ENCODE data around the gene AKR7A2. TPM values are rescaled to one million over a fixed set of nuclear protein-coding genes. Genes with fewer than 3 reads are reported as not detected.

The AKR7A2 gene
- polyA plus RNA-seq, 4 donors = 76.7 to 107 (median 87.1) TPM

DNA sequence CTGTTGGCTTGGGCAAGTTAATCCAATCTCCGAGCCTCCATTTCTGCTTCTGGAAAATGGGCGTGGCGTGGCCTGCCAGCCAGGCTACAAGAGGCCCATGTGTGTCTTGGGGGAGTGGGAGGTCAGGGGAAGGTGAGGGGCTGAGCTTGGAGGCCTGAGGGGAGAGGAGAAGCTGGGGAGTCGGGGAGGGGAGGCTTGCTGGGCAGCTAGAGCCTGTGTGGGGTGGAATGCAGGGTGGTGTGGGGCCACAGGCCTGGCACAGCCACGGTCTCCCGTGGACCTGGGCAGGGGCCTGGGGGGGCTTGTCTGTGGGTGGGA, 14.8 kb upstream of the AKR7A2 start:
- DNase-seq (ENCODE audit: low read depth in 4 of 4, low spot score in 2 of 4) = no peak

DNA sequence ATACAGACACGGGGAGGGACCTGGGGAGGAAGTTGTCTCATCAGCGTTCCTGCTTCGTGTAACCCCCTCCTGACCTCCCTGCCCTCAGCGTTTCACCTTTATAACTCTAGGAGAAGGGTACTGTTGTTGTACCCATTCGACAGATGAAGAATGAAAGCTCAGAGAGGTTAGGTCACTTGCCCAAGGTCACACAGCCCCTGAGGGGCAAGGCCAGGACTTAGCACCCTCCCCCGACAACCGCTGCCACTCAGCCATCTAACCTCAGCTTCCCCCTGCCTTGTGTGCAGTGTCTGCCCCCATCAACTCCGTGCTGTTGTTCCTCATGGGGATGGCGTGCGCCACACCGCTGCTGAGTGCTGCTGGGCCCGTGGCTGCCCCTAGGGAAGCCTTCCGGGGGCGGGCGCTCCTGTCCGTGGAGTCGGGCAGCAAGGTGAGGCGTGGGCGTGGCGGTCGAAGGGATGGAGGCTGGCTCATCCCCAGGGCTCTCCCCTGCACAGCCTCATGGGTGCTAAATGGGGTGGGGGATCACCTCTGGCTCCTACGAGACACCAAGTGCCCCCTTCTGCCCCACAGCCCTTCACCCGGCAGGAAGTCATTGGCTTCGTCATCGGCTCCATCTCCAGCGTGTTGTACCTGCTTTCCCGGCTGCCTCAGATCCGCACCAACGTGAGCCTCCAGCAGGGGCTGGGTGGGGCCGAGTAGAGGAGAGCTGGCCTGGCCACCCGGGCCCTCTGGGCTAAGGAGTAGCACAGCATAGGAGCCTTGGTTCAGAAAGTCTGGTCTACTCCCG, 14.2 kb upstream of the AKR7A2 start:
- no peak for DNase-seq (ENCODE audit: low read depth in 4 of 4, low spot score in 2 of 4)

DNA sequence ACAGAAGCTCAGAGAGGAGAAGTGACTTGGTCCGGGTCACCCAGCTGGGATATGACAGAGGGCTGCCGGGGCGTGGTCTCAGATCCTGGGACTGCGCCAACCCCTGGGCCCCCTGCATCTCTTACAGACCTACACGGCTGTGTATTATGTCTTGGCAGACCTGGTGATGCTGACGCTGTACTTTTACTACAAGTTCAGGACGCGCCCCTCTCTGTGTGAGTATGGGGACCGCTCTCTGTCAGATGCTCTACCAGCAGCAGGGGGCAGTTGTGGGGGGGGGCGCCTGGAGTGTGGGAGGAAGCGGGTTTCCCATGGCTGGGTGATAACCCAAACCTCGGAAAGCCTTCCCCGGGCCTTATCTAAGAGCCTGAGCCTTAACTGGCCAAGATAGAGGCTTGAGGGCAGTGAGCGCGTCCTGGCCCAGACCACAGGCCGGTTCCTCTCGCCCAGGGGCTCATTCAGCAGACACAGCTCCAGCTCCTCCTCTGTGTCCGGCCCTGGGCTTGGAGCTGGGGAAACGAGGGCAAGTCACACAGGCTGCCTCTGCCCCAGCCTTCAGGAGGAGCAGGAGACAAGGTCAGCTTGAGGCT, 13.5 kb upstream of the AKR7A2 start:
- DNase-seq (ENCODE audit: low read depth in 4 of 4, low spot score in 2 of 4) = no peak

DNA sequence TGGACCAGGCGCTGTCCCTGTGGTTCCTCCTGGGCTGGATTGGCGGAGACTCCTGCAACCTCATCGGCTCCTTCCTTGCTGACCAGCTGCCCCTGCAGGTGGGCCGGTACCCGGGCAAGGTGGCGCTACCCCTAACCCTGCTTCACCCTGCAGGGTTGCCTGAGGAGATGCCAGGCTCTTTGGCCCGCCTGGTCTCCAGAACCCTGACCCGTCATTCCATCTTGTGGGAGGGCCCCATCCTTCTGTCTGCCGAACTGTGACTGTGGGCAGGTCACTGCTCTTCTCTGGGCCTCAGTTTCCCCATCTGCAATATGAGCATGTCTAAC, 12.7 kb upstream of the AKR7A2 start:
- no peak for DNase-seq (ENCODE audit: low read depth in 4 of 4, low spot score in 2 of 4)

DNA sequence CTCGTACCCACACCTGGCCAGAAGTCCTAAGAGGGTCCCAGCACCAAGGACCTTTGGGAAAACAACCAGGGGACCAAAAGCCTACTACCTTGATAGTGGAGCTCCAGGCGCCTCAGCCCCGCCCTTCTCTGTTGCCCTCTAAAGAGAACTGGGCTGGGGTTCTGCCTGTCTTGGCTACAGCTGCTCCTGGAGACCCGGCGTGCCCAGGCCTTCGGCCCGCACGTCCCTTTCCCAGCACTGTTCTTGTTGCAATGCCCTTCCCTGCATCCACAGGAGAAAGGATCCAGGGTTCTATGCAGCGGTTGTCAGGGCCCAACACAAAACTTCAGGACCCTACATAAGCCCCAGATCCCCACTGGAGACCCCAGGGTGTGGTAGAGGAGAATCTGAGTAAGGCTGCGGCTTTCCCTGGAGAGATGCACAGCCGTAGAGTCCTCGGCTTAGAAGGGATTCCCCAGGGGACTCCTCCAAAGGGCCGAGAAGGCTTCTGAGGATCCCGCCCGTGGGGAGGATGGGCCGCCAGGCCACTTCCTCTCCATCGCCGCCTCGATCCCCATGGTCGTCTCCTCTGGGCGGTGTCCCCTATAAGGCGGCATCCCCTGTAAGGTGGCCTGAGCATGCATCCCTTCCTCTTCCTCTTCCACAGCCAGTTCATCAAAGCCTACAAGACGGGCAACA, 12.2 kb upstream of the AKR7A2 start:
- no peak for DNase-seq (ENCODE audit: low read depth in 4 of 4, low spot score in 2 of 4)

DNA sequence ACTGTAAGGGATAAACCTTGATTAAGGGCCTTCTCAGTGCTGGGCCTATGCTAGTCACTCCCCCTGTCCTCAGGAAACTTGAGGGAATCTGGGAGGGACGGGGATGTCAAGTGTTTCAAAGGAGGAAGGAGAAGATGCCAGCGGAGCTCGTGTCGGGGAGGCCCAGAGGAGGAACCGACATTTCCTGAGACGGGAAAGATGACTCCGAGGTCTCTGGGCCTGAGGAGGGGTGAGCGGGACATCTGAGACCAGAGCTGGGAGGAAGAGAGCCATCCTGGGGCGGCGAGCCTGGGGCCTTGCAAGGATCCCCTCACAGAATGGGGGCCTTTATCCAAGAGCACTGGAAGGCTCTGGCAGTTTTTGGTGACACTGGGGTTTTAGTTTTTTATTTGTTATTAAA, 10.5 kb upstream of the AKR7A2 start:
- DNase-seq (ENCODE audit: low read depth in 4 of 4, low spot score in 2 of 4) = no peak

DNA sequence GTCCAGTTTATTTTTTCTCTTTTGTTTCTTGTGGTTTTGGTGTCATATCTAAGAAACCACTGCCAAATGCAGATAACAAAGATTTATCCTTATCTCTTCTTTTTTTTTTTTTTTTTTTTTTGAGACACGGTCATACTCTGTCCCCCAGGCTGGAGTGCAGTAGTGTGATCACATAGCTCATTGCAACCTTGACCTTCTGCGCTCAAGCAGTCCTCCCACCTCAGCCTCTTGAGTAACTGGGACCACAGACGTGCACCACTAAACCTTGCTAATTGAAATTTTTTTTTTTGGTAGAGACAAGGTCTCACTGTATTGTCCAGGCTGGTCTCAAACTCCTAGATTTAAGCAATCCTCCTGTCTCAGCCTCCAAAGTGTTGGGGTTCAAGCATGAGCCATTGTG, 9.1 kb upstream of the AKR7A2 start:
- no peak for DNase-seq (ENCODE audit: low read depth in 4 of 4, low spot score in 2 of 4)

DNA sequence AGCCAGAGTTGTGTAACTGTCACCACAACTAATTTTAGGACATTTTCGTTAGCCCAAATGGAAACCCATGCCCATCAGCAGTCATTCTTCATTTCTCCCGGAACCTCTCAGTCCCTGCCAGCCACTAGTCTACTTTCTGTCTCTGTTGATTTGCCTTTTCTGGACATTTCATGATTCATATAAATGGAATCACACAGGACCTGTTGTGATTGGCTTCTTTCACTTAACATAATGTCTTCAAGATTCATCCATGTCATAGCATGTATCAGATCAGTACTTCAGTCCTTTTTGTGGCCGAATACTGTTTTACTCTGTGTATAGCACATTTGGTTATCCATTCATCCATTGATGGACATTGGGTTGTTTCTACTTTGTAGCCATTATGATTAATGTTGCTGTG, 7.3 kb upstream of the AKR7A2 start:
- no peak for DNase-seq (ENCODE audit: low read depth in 4 of 4, low spot score in 2 of 4)

DNA sequence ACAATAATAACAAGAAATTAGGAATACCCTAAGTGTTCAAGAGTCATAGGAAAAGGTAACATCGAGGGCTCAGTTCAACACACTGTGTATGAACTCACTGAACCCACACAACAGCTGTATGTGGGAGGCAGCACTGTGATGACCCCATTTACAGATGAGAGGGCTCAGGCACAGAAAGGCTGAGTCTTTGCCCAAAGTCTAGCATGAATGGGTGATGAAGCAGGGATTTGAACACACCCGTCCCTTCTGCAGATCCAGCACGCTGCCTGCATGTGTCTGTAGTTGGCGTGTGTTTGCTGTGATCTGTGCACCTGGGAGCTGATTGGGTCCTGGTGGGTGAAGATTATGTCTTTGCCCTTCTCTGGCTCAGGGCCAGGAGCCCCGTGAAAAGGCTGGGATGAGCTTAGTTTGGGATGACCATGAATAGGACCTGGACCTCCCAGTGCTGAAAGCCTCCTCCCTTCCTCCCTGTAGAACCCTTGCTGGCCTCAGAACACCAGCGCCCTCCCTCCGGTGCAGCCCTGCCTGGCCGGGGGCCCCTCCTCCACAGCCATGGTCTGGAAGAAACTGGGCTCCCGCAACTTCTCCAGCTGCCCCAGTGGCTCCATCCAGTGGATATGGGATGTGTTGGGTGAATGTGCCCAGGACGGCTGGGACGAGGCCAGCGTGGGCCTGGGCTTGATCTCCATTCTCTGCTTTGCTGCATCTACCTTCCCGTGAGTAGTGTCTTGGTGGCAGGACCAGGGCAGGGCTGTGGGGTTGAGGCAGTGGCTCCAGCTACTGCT, 5.4 kb upstream of the AKR7A2 start:
- no peak for DNase-seq (ENCODE audit: low read depth in 4 of 4, low spot score in 2 of 4)

DNA sequence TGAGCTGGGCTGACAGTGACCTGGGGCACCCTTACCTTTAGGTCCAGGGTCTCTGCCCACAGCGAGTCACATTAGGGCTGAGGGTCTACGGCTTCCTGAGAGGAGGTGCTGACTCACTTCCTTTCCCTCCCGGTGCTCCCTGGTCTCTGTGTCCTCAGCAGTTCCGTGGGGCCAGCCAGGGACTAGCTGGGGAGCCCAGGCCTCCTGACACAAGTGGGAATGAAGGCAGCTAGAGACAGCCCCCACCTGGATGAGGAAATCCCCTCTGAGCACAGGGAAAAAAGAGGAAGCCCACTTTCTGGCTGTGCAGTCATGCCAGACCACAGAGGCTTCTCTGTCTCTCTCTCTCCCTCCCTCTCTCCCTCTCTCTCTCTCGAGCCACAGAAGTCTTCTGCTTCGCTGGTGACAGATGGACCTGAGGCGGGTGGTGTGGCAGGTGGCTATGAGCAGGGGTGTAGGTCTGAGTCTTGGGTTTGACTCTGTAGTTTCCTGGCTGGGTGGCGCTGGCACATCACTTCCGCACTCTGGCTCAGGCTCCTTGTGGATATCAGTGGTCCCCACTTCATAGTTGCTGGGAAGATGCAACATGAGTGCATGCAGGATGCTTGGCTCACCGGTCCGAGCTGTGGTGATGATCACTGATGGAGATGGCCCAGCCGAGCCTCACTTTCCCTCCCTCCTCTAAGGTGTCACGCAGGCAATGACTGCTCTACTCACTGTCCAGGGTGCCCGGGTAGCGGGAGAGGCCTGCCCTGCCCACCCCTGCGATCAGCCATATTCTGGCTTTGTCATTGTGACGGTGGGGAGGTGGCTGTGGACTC, 3.6 kb upstream of the AKR7A2 start:
- DNase-seq (ENCODE audit: low read depth in 4 of 4, low spot score in 2 of 4) = no peak

DNA sequence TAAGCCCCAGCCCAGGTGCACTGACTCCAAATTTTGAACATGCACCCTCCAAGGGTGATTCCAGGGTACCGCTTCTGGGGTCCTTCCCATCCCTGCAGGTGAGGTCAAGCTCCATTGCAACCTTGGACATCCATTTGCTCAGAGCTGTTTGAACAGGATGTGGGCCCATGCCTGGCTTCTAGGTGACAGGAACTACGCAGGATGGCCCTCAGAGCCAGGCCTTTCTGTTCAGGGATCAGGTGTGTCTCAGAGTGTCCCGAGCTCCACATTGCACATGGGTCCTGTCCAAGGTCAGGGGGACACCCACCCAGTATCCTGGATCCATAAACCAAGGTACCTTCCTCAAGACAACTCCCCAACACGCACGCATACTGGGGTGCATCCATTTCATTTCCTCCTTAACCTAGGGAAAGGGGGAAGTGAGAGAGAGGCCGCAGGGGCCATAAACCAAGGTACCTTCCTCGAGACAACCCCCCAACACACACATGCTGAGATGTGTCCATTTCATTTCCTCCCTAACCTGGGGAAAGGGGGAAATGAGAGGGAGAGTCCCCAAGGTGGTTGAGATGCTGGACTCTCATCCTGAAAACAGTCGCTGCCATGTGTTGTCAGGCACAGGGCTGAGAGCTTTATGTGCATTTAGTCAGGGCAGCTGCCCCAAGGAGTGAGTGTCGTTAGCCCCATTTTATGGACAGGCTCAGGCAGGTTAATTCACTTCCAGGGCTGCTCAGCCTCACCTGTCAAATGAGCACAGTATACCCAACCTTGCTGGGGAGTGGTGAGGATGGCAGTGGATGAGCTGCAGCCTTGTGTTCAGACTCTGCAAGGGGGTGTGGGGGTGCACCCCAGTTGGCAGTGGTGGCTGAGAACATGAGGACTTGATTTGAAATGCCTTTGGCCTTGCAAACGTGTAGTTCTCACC, 2.3 kb upstream of the AKR7A2 start:
- no peak for DNase-seq (ENCODE audit: low read depth in 4 of 4, low spot score in 2 of 4)

DNA sequence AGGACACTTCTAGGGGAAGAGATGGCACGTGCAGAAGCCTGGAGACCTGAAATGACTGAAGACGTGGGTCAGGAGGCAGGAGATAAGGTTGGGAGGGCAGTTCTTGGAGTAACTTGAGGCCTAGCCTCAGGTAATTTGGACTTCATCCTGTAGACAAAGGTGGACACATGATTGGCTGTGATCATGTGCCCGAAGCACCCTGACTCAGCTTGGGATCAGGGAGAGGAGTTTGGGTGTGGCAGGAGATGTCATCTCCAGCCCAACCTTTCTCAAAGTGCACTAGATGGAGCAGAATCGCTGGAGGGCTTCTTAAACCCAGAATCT, 1.7 kb upstream of the AKR7A2 start:
- DNase-seq (ENCODE audit: low read depth in 4 of 4, low spot score in 2 of 4) = no peak

DNA sequence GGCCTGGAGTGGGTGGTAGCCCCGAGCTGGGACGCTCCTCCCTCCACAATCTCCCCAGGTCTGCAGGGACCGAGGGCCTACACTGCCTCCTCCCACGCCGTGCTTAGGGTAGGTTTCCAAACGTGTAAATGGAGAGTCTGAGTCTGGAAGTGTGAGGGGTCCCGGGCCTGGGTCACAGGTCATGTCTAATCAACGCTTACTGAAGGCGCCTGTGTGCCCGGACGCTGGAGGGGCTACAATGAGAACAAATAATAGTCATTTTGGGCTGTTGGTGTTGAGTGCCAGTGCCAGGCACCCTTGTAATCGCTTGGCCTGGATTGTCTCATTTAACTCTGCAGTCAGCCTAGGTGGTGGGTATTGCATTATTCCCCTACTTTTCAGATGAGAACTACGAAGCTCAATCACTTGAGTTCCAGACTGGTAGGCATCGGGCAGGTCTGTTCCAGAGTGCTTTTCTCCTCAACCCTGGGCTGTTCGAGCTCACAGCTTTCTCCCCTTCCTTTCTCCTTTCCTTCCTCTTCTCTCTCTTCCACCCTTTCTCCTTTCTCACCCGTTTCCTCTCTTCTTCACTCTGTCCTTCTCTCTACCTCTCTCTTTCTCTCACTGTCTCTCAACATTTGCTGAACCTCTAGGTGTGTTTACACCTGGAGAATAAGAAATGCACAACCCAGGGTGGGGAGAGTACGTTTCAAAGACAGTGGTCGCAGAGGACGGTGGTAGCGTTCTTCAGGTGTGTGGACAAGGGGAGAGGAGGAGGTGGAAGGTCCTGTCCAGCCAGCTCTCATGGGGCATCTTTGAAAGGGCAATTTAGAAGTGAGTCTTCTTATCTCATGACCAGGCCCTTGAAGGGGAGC, 1.1 kb upstream of the AKR7A2 start:
- peak in 1 of 4 donors; percentile 1 for DNase-seq (ENCODE audit: low read depth in 4 of 4, low spot score in 2 of 4)

DNA sequence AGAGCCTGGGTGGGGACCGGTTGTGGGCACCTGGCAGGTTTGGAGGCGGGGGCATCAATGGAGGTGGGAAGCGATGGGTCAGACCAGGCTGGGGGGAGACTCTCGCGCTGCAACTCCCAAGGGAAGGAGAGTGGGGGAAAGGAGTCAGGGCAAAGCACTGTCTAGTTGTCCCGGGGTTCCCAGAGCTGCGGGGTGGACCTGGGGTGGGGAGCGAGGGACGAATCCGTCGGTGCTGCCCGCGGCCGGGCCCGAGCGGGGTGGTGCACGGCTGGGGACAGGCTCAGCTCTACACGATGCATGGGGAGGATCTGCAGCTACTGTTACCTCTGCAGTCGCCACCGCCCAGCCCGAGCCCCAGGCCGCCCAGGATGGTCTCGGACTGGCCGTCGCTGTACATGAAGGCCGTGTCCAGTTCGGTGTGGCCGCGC, 427 bp downstream of the AKR7A2 start:
- peak in 1 of 4 donors; percentile 15 for DNase-seq (ENCODE audit: low read depth in 4 of 4, low spot score in 2 of 4)

DNA sequence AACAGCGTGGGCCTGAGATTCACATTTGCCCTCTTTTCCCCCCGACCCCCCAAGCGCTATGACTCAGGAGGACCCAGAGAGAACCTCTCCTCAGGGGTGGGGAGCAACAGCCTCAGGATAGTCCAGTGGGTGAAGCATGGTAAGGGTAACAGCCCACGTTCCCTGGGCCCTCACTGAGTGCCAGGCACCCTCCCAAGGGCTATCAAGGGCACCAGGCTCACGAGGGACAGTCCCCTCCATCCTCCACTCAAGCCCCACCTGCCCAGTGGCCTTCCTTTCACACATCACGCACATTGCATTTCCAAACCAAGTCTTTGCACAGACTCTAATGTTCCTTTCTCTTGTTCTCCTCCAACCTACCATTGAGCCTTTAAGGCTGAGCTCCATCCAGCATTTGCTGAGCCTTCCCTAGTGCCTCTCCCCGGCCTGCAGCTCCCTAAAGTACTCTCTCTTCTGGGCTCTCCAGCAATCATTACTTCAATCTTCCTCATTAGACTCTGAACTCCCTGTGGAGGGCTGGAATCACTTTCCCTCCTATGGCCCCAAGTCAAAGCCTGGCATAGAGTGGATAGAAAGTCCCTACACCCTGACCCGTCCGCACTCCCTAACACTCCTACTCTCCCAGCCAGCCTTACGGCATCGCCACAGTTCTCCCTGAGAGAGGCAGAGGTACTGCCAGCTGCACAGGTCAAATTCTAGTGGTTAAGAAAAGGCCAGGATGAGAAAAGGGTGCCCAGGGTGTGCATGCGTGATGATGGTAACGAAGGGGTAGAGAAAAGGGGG, 1.0 kb downstream of the AKR7A2 start:
- DNase-seq (ENCODE audit: low read depth in 4 of 4, low spot score in 2 of 4) = no peak

DNA sequence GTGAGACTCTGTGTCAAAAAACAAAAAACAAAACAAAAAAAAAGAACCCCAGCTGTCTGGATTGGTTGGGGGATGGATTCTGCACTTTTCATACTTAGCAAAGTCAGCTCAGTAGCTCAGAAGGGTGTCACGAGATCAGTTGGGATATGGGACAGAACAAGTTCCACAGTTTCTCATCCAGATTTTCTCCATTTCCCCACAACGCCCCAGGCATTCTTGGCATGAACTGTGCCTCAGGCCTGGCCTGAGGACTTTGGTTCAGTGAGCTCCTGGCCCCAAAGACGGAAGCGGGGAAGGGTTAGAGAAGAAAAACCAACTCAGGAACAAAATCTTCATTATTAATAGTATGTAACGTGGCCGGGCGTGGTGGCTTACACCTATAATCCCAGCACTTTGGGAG, 1.9 kb downstream of the AKR7A2 start:
- DNase-seq (ENCODE audit: low read depth in 4 of 4, low spot score in 2 of 4) = no peak

DNA sequence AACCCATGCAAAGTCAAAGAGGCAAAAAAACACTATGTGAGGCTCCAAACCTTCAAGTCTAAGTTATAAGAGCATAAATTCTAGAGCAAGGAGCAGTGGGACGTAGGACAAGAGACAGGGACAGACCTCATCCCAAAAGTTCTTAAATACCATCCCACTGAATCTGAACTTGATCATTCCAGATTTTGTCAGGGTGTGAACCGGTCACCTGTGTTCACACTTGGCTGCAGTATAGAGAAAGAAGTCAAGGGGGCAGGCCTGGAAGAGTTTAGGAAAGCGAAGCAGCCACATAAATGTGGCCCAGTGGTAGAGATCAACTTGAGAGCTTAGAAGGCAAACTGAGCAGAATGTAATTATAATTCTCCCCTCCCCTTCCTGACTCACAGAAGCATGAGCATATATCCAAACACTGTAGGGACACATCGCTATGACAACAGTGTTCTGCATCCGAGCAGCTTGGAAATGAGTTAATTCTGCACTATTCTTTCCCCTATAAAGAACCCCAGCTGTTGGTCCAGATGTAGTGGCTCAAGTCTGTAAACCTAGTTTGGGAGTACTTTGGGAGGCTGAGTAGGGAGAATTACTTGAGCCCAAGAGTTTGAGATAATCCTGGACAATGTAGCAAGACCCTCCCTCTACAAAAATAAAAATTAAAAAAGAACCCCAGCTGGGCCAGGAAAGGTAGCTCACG, 2.7 kb downstream of the AKR7A2 start:
- DNase-seq (ENCODE audit: low read depth in 4 of 4, low spot score in 2 of 4) = no peak
